GOT3 (cell line): Measurements from ENCODE around the gene CBFB.

Experiments used
- DNase-seq: peaks from one replicate; lab custom pipeline; 2025; ENCODE audit warnings: mixed read lengths; lab: John Stamatoyannopoulos, UW

The CBFB gene

DNA sequence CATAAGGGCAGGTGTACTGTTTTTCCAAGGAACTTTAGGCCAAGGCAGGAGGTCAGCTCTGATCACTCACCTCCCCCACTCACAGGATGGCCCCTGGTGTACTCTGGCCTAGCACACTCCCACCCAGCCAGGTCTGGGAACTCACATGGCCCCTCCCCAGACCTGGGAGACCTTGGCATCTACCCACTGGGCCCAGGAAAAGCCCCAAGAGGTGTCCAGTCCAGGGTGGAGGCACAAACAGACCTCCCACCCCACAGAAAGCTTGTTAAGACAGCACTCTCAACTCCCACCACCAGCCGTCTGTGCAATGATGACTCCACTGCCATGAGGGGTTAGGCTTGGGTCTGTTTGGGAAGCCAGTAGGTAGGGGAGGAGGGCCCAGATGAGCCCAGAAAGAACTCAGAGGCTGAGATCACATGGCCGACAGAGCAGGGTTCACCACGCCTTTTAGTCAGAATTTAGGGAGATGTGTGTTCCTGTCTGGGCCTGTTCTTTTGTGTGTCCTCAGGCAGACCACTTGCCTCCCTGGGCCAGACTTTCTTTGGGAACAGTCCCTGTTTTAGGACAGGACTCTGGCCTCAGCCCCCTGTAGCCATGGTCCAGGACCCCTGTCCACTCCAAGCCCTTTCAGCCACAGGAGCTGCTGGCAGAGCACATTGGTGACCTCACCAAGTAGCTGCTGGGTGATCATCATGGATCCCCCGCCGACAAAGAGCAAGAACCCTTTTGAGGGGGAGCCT lies 12.1 kb upstream of the CBFB start:
- DNase-seq: no peak

DNA sequence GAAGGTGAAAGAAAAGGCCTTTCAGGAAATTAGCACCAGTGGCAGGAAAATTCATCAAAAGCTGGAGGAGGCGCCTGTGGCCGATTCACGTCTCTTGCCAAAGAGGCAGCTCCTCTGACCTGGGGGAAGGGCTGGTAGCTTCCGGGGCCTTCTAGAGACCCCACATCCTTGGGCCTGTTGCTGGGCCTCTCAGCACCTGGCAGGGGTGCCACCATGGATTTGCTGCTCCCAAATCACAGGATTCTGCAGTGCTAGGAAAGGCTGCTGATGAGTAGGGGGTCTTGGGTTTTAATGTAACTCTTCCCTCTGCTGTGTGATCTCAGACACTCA lies 11.6 kb upstream of the CBFB start:
- no peak for DNase-seq

DNA sequence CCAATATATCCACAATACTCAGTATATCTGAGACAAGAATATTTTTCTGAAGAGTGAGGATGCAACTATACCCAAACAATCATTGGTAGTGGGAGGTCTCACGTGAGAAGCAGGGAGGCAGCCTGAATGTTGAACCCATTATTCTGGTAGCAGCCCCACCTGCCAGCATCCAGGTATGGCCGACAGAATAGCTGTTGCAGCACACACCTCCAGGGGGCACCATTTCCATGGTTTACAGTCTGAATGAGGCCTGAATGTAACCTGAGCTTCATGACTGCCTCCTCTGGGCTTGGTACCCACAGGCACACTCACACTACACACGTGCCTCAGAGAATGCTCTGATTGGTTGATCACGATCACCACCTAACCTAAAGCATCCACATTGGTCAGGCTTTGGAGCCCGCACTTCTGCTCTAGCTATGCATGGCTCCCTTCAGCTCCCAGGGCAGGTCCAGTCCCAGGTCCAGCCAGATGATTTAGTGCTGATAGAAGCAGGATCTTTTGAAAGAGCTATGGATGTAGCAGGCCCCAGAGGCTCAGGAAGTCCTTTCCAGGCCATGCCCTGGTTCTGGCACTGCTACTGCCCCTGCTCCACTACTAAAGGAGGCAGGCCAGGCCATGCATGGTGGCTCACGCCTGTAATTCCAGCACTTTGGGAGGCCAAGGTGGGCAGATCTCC lies 11.0 kb upstream of the CBFB start:
- DNase-seq: peak; percentile 39

DNA sequence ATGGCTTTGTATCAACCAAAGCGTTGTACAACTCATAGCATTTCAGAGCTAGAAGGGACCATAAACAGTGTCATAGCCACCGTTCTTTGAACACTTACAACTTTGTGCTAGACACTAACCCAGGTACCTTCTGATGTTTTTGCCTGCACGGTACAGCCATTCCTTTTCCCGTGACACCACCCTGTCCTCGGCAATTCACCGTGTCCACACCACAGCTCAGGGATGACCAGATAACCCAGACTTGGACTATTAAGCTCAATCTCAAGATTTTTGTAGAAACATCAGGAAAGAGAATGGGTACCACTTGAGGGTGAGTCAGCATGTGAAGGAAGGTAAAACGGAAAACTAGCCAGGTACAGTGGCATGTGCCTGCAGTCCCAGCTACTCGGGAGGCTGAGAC lies 9.8 kb upstream of the CBFB start:
- DNase-seq: no peak

DNA sequence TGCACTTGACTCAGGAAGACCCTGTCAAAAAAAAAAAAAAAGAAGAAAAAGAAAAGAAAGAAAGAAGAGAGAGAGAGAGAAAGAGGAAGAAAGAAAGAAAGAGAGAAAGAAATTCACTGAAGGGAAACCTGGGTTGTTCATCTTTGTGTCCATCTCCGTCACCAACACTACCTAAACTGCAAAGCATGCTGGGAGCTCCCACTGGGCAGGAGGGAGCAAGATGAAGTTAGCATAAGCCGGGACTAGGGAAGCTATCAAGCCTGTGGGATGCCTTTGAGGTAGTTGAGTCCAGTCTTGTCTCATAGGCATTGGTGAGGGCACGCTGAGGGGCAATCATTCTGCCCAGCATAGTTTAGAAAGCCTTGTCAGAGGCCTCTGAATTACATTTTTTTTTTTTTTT lies 7.6 kb upstream of the CBFB start:
- DNase-seq: no peak

DNA sequence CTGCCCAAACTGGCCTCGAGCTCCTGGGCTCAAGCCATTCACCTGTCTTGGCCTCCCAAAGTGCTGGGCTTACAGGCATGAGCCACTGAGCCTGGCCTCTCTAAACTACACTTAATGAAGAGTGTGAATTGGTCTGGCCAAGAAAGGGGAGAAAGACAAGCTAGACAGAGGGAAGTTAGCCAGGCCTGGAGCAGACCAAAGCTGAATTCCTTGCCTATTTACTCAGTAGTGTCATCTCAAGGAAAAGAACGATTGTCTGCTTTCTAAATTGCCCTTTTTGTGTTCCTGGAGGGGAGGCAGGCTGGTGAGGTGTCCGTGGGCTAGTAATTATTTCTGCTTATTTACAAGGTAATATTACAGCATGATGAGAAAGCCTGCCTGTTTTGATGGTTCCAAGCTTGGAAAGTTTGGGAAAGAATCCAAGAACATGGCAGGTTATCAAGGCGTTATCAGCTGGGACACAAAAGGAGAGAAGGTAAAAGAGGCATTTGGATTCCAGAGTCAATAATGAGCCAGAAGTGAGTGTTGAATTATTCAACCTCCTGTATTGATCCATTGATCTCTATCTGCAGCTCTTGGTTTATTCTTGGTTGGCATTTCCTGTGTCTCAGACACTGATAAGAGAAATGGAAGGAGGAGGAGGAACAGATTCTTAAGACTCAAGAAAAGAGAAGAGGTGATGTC lies 6.3 kb upstream of the CBFB start:
- no peak for DNase-seq

DNA sequence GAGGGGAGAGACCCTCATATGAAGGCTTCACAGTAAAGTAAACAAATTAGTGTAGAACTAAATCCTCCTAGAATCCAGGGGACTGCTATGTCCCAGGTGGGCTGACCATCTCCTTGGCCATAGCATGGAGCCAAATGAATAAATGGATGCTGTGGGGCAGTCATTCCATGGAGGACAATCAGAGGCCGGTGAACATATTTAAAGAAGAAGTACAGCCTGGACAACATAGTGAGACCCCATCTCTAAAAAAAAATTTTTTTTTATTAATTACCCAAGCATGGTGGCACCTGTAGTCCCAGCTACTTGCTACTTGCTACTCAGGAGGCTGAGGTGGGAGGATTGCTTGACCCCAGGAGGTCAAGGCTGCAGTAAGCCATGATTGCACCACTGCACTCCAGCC lies 5.3 kb upstream of the CBFB start:
- no peak for DNase-seq

DNA sequence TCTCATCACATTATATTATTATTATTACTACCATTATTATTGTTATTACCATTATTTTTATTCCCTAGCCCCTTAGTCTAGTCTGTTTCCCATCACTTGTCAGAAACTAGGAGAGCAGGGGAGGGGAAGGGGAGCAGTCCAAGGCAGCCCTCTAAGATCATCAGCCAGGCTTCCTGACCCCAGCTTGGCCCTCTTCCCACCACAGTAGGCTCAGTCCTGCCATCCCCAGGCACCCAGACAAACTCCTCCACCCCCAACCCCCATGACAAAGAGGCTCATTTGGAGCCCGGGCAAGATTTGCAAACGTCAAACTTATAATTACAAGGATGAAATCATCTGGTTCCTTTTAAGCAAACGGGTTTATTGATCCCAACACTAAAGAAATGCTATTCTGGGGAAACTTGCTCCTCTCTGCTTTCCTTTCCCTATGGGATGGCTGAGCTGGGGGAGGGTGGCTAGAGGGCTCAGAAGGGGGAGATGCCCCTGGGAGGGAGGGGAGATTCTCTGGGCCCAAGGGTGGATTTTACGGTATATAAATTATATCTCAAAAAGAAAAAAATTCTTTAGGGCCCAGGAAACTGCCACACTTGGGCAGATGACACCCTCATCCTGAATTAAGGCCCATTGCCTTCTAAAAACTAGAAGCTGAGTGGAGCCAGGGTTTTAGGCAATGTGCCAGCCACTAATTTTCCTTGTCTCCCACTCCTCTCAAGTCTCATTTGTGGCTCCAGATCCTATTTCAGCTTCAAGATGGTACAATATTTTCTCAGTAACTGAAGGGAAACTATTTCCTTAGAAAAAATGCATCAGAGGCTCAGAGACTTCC lies 4.4 kb upstream of the CBFB start:
- no peak for DNase-seq

DNA sequence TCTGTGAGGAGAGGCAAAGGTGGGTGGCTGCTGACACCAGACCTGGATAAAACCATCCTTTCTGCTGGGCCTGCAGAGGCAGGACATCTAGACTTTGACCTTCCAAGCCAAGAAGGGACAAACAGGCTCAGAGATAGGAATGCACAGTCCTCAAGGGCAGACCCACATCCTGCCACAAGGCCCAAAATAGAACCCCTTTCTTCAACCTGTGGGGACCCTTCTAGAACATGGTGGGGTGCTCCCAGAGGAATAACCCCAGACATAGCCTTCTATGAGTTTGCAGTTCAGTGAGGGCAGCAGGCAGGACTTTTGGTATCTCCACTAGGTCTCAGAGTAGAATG lies 3.8 kb upstream of the CBFB start:
- no peak for DNase-seq

DNA sequence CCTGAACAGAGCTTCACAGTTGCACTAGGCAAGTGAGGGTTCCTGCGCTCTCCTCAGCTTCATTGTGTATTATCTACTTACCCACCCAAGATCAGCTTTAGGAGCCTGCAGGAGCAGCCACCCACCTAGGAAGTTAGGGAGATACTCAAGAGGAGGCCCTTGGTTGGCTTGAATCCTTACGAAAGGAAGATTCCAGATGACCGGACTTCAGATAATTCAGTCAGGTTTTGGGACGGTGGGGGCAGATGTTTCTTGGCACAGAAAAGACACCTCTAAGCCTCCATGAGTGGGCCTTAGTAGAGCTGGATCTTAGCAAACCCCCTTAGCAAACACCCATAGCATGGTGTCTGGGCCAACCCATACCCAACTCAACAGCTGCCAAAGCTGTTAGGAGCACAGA lies 2.4 kb upstream of the CBFB start:
- no peak for DNase-seq

DNA sequence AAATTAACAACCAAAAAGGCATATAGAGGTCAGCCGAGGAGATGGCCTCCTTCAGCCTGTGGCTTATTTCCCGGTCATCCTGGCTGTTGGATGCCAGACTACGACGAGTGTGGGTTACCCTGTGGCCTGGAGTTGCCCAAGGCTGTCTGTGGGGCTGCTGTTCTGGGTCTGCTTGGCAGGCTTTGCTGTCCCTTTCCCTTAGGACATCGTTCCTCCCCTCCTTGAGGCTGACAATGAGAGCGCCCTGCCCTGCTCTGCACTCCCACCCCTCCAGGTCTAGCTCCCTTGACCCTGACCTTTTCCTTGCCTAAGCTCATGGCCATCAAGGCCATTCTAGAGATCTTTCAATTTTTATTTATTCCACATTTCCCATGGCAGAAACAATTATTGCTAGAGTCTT lies 1.9 kb upstream of the CBFB start:
- no peak for DNase-seq

DNA sequence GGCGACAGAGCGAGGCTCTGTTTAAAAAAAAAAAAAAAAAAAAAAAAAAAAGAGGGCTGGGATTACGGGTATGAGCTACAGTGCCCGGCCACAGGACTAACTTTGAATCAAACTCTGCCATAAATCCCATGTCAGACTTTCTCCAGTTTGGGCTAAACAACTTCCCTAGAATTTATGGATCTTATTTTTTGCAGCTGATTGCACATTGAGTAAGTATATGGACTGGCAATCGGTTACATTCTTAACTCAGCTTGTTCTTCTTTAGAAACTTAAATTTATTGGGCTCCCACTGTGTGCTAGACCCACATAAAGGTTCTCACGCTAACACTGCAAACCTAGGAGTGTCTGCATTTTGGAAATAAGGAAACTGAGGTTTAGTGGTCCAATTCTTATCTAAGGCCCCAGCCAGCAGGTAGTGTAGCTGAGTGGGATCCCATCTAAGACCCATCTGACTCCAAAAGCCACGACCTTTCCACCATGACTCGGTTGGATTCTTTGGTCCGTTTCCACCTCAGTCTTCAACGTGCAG lies 718 bp upstream of the CBFB start:
- no peak for DNase-seq

DNA sequence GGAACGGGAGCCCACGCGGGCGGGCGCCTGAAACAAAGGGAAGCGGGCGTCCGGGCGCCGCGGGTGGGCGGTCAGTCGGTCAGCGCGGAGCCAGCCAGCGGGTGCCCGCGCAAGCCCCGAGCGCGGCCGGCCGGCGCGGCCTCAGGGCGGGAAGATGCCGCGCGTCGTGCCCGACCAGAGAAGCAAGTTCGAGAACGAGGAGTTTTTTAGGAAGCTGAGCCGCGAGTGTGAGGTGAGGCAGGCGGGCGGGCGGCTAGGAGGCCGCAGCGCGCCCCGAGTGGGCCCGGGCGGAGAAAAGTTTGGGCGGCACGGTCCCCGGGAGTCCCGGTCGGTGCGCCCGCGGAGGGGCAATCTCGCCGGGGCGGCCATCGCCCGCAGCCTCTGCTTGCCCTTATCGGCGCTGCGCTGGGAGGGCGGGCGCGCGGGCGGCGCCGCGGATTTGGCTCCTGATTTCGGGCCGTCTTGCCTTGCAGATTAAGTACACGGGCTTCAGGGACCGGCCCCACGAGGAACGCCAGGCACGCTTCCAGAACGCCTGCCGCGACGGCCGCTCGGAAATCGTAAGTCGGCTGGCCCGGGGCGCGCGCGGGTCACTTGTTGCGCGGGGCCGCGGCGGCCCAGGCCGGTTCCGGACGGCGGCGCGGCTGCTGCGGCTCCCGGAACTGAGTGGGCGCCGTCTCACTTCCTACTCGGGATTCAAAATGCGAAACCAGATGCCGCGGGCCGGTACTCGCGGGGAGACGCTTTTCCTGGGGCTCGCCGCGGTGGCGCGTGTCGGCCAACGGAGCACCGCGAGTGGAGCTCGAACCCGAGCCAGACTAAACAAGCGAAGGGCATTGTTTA lies 526 bp downstream of the CBFB start:
- peak; percentile 52 for DNase-seq

DNA sequence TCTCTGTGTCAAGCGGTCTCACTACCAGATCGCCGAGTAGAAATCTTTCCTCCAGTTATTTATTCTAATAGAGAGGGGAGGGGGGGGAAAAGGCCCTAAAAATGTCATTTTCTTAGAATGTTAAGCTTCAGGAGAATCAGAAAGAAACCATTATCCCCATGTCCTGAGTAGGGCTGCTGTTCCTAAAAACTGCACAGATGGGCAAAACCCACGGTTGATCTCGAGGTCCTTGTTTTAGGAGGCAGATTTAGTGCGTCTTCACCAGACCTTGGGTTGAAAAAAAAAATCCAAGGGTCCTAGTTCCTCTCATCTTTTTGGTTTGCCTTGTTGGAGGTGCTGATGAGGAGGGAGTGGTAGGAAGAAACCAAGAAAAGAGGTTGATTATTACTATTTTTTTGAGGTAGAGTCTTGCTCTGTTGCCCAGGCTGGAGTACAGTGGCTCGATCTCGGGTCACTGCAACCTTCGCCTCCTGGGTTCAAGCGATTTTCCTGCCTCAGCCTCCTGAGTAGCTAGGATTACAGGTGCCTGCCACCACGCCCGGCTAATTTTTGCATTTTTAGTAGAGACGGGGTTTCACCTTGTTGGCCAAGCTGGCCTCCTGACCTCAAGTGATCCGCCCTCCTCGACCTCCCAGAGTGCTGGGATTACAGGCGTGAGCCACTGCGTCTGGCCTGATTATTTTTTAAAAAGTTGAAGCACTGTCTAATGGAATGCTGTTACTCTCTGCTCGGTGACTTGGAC lies 1.4 kb downstream of the CBFB start:
- no peak for DNase-seq

DNA sequence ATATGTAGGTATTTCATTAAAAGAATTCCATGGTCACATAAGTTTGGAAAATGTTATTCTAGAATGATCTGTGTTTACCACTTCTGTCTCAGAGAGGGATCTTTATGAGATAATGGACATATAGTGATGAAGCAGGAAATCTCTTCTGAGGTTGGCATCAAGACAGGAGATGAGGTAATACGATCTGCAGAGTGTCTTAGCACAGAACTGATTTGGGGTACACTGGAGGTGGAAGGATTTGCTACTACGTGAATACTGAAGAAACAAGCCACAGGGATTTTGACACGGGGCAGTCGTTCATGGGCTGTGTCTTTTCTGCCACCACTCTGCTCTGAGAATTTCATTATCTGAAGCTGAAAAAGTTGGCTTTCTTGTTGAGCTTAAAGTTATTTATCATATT lies 5.5 kb downstream of the CBFB start:
- no peak for DNase-seq

DNA sequence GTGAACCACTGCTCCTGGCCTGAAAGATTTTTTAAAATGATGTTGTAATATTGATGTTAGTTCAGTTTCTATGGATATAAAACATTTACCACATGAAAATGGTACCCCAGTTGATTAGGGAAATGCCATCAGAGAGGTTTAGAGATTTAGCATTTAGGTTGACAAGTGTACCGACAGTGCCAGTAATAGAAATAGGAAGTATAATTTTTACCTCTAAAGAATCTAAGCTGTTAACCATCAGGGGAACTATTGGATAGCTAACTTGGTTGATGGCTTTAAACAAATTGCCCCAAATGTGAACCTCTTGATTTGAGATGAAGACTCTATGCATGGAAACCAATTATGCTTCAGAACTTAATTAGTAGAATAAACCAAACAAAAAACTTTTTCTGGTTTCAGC lies 6.4 kb downstream of the CBFB start:
- DNase-seq: no peak

DNA sequence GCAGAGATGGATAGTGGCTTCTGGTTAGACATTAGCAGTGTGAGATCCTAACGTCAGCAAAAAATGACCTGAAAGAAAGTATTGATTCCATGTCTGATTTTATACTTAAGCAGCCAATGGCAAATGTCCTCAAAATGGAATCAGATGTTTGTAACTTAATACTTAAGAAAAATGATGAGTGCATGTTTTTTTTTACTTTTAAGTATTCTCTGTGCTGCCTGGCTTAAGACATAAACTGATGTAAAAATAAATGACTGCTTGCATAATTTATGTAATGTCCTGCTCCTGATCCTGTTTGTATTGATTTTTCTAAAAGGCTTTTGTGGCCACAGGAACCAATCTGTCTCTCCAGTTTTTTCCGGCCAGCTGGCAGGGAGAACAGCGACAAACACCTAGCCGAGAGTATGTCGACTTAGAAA lies 7.4 kb downstream of the CBFB start:
- DNase-seq: no peak

DNA sequence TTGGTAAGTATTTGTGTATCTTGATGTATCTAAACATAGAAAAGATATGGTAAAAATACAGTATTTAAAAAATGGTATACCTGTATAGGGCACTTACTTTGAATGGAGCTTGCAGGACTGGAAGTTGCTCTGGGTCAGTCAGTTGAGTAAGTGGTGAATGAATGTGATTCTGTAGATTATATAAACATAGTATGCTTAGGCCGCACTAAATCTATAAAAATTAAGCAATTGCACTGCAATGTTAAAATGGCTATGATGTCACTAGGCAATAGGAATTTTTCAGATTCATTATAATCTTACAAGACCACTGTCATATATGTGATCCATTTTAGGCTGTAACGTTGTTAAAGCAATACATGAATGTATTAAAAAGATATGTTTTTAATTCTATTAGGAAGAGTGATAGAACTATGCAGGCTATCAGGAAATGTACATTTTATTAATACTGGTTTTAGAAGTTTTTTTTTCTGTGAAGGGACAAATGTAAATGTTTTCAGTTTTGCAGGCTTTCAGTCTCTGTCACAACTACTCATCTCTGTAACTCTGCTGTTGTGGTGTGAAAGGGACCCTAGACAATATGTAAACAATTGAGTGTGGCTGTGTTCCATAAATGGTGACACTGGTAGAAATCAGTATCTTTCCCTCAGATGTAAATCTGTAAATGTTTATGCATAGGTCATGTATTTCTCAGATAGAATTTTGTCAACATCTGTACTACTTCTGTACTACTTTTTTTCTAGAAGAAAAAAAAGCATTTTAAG lies 10.5 kb downstream of the CBFB start:
- no peak for DNase-seq

DNA sequence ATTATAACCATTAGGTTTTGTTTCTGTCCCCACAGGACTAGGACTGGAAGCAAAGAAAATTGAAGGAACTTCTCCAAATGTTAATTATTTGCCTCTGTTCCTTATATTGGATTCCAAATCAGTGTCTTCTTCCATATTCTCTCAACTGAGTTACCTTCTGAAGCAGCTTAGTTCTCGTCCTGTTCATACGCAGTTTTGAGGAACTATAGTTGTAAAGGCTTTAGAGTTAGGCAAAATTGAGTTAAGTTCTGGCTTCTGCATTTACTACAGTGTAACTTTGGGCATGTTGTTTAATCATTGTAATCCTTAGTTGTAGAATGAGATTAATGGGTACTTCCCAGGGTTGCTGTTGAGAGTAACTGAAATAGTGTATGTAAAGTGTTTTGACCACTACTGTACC lies 11.2 kb downstream of the CBFB start:
- DNase-seq: no peak

DNA sequence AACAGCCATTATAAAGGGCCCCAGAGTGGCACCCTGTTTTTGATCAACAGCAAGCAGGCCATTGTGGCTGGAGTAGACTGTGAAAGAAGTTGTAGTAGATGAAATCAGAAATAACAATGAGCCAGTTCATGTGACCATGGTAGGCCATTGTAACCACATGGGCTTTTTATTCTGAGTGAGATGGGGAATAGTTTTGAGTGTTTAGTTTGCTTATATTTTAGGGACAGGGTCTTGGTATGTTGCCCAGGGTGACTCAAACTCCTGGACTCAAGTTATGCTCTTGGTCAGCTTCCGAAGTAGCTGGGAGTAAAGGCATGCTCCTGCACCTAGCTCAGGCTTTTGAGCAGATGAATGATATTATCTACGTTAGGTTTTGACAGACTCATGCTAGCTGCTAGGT lies 12.0 kb downstream of the CBFB start:
- no peak for DNase-seq
